Smooth muscle cell (in vitro differentiated cells): Measurements from ENCODE around the gene FOXB1. TPM values are rescaled to one million over a fixed set of nuclear protein-coding genes. Genes with fewer than 3 reads are reported as not detected.

Source experiments
- DNase-seq: peaks from one replicate; lab custom pipeline; 2025; ENCODE audit not compliant: unreplicated experiment; lab: John Stamatoyannopoulos, UW
- H2AFZ ChIP-seq: fragments of 200-600 bp; sonication (generic); 2 replicates; pipeline ENCODE4 v1.6.0; 2016; ENCODE audit warnings: antibody characterized with exemption, low read depth, mild to moderate bottlenecking
- H3F3A ChIP-seq: fragments of 200-600 bp; sonication (generic); 2 replicates; pipeline ENCODE4 v1.6.0; 2017; ENCODE audit warnings: antibody characterized with exemption, low read depth
- H3K27ac ChIP-seq: fragments of 200-600 bp; sonication (generic); 2 replicates; pipeline ENCODE4 v1.5.1; 2016; ENCODE audit warnings: low read depth, mild to moderate bottlenecking
- H3K27me3 ChIP-seq: fragments of 200-600 bp; sonication (generic); 2 replicates; pipeline ENCODE4 v1.6.1; 2016; ENCODE audit warnings: low read depth, mild to moderate bottlenecking
- H3K36me3 ChIP-seq: fragments of 200-600 bp; sonication (generic); 2 replicates; pipeline ENCODE4 v1.5.1; 2016; ENCODE audit warnings: low read depth
- H3K4me1 ChIP-seq: fragments of 200-600 bp; sonication (generic); 2 replicates; pipeline ENCODE4 v1.5.1; 2016; ENCODE audit warnings: low read depth
- H3K4me2 ChIP-seq: fragments of 200-600 bp; sonication (generic); 2 replicates; pipeline ENCODE4 v1.6.0; 2016; ENCODE audit warnings: mild to moderate bottlenecking
- H3K4me3 ChIP-seq: fragments of 200-600 bp; sonication (generic); 2 replicates; pipeline ENCODE4 v1.5.1; 2016; ENCODE audit warnings: mild to moderate bottlenecking
- H3K79me2 ChIP-seq: fragments of 200-600 bp; sonication (generic); 2 replicates; pipeline ENCODE4 v1.6.0; 2016; ENCODE audit warnings: low read depth, mild to moderate bottlenecking
- H3K9ac ChIP-seq: fragments of 200-600 bp; sonication (generic); 2 replicates; pipeline ENCODE4 v1.6.0; 2016; ENCODE audit warnings: low read depth
- H3K9me3 ChIP-seq: fragments of 200-600 bp; sonication (generic); replicated peaks from 2 replicates; pipeline ENCODE4 v1.5.1; 2016; ENCODE audit warnings: low read depth
- H4K20me1 ChIP-seq: fragments of 200-600 bp; sonication (generic); 2 replicates; pipeline ENCODE4 v1.6.0; 2016; ENCODE audit warnings: low read depth
- CTCF ChIP-seq: fragments of 200-600 bp; sonication (generic); IDR thresholded peaks from 2 replicates; pipeline ENCODE4 v1.5.1; 2017; ENCODE audit warnings: borderline replicate concordance, mild to moderate bottlenecking, antibody characterized with exemption; ENCODE audit not compliant: insufficient read depth, poor library complexity, severe bottlenecking
- WGBS: methylation state at CpG from one replicate; pipeline ENCODE4 v1.1.7; 2016; ENCODE audit warnings: low lambda C conversion rate; 5-methylcytosine and 5-hydroxymethylcytosine counted together
- polyA plus RNA-seq: library from polyadenylated mRNA; unstranded; fragments of >200 nt; fragmentation: Nextera tagmentation; extraction: Ambion mirVana; gene quantifications from 2 replicates; pipeline ENCODE4 v1.2.1, GENCODE V29; 2016
- total RNA-seq: library from RNA; depleted of rRNA; stranded (reverse); fragments of >200 nt; gene quantifications from 2 replicates; pipeline ENCODE4 v1.2.3, GENCODE V29; 2014

Gene FOXB1
- total and polyA plus RNA-seq, 2 experiments from 2014 or later = not detected

GRCh38 chr15:59994888-59995557 lies 9.1 kb upstream of the FOXB1 start:
- Histone ChIP-seq H3K27me3 (peaks cover 100% of the 10 kb centered on the region), H3K36me3 (no peaks in the 10 kb centered on the region), H3F3A (no peaks in the 10 kb centered on the region), H2AFZ (no peak overlapping the region), H3K4me1 (peaks cover 32% of the 10 kb centered on the region), H4K20me1 (no peaks in the 10 kb centered on the region), H3K27ac (no peak overlapping the region), H3K9me3 (no peaks in the 10 kb centered on the region), H3K9ac (no peak overlapping the region), H3K4me2 (peak overlapping the region; percentile 28), H3K4me3 (no peak overlapping the region), H3K79me2 (no peaks in the 10 kb centered on the region)
- TF ChIP-seq CTCF = no peak
- DNase-seq = no peak
- WGBS = 2% methylated on average over 40 of the region's 41 CpGs

- peaks cover 100% of the 10 kb centered on the region for H3K27me3 ChIP-seq
- DNase-seq = no peak
- no peak overlapping the region for H3K4me3 ChIP-seq
- H3F3A ChIP-seq = no peaks in the 10 kb centered on the region
- H3K4me2 ChIP-seq = no peak overlapping the region
- TF ChIP-seq CTCF = no peak
- peaks cover 30% of the 10 kb centered on the region for H3K4me1 ChIP-seq
- no peak overlapping the region for H2AFZ ChIP-seq
- no peak overlapping the region for H3K9ac ChIP-seq
- H3K79me2 ChIP-seq = no peaks in the 10 kb centered on the region
- WGBS = 4% methylated on average over 24 of the region's 24 CpGs
- H3K36me3 ChIP-seq = no peaks in the 10 kb centered on the region
- no peak overlapping the region for H3K27ac ChIP-seq
- no peaks in the 10 kb centered on the region for H3K9me3 ChIP-seq
- H4K20me1 ChIP-seq = no peaks in the 10 kb centered on the region
These were observed 8.4 kb upstream of the FOXB1 start for GRCh38 chr15:59995568-59996297.

GRCh38 chr15:59996298-59997041 lies 7.6 kb upstream of the FOXB1 start:
- H3K9ac ChIP-seq = no peak overlapping the region
- H3K9me3 ChIP-seq = no peaks in the 10 kb centered on the region
- H3K4me3 ChIP-seq = no peak overlapping the region
- H3K27me3 ChIP-seq = peaks cover 100% of the 10 kb centered on the region
- no peaks in the 10 kb centered on the region for H3K36me3 ChIP-seq
- no peak for TF ChIP-seq CTCF
- no peaks in the 10 kb centered on the region for H3F3A ChIP-seq
- WGBS = 3% methylated on average over 24 of the region's 27 CpGs
- peaks cover 28% of the 10 kb centered on the region for H3K4me1 ChIP-seq
- H3K27ac ChIP-seq = no peak overlapping the region
- H2AFZ ChIP-seq = no peak overlapping the region
- no peak overlapping the region for H3K4me2 ChIP-seq
- no peaks in the 10 kb centered on the region for H4K20me1 ChIP-seq
- DNase-seq = no peak
- no peaks in the 10 kb centered on the region for H3K79me2 ChIP-seq
